ENCODE data around the gene PLA2G2D.

PLA2G2D gene

GRCh38 chr1:20093303-20093702, 26.0 kb downstream of the PLA2G2D start:
- no peaks in the 10 kb centered on the region for H3K9me2 ChIP-seq (replicated peaks; ENCODE audit: insufficient read depth, low read length)
- H3F3A ChIP-seq (ENCODE audit: insufficient read depth), result no peaks in the 10 kb centered on the region
- H4K20me1 ChIP-seq (ENCODE audit: low read depth, low read length), result no peaks in the 10 kb centered on the region
- H3K36me3 ChIP-seq (ENCODE audit: low read length), result no peaks in the 10 kb centered on the region
- H3K9me3 ChIP-seq (ENCODE audit: insufficient read depth, low read length), result no peaks in the 10 kb centered on the region
- no peaks in the 10 kb centered on the region for H3K27me3 ChIP-seq (ENCODE audit: low read length)
- no peak overlapping the region for H3K4me3 ChIP-seq (ENCODE audit: insufficient read depth, low read length, poor library complexity, severe bottlenecking)
- H2AFZ ChIP-seq (ENCODE audit: low read depth, low read length, severe bottlenecking), result no peak overlapping the region
- no peak overlapping the region for H3K27ac ChIP-seq (ENCODE audit: low read depth, low read length)
- no peak overlapping the region for H3K9ac ChIP-seq (ENCODE audit: low read length)
- no peak overlapping the region for H3K4me2 ChIP-seq (ENCODE audit: low read depth, low read length, poor library complexity, severe bottlenecking)
- TF ChIP-seq, protein P1, sequence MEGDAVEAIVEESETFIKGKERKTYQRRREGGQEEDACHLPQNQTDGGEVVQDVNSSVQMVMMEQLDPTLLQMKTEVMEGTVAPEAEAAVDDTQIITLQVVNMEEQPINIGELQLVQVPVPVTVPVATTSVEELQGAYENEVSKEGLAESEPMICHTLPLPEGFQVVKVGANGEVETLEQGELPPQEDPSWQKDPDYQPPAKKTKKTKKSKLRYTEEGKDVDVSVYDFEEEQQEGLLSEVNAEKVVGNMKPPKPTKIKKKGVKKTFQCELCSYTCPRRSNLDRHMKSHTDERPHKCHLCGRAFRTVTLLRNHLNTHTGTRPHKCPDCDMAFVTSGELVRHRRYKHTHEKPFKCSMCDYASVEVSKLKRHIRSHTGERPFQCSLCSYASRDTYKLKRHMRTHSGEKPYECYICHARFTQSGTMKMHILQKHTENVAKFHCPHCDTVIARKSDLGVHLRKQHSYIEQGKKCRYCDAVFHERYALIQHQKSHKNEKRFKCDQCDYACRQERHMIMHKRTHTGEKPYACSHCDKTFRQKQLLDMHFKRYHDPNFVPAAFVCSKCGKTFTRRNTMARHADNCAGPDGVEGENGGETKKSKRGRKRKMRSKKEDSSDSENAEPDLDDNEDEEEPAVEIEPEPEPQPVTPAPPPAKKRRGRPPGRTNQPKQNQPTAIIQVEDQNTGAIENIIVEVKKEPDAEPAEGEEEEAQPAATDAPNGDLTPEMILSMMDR (IDR thresholded peaks at IDR 0.05; ENCODE audit: insufficient read depth, low read length, poor library complexity, severe bottlenecking), result no peak
- TF ChIP-seq EZH2phosphoT487 (conservative IDR thresholded peaks at IDR 0.05; ENCODE audit: low read length), result no peak
- no peaks in the 10 kb centered on the region for H3K79me2 ChIP-seq (ENCODE audit: insufficient read depth, low read length)

- no peak overlapping the region for H3K4me2 ChIP-seq (ENCODE audit: low read depth, low read length, poor library complexity, severe bottlenecking)
- no peaks in the 10 kb centered on the region for H3K27me3 ChIP-seq (ENCODE audit: low read length)
- no peak for TF ChIP-seq EZH2phosphoT487 (conservative IDR thresholded peaks at IDR 0.05; ENCODE audit: low read length)
- TF ChIP-seq, protein P1 (IDR thresholded peaks at IDR 0.05; ENCODE audit: insufficient read depth, low read length, poor library complexity, severe bottlenecking), result no peak
- no peaks in the 10 kb centered on the region for H3K79me2 ChIP-seq (ENCODE audit: insufficient read depth, low read length)
- no peak overlapping the region for H3K9ac ChIP-seq (ENCODE audit: low read length)
- no peaks in the 10 kb centered on the region for H4K20me1 ChIP-seq (ENCODE audit: low read depth, low read length)
- no peak overlapping the region for H2AFZ ChIP-seq (ENCODE audit: low read depth, low read length, severe bottlenecking)
- H3K4me3 ChIP-seq (ENCODE audit: insufficient read depth, low read length, poor library complexity, severe bottlenecking), result no peak overlapping the region
- H3K27ac ChIP-seq (ENCODE audit: low read depth, low read length), result no peak overlapping the region
- H3K9me3 ChIP-seq (ENCODE audit: insufficient read depth, low read length), result no peaks in the 10 kb centered on the region
- H3F3A ChIP-seq (ENCODE audit: insufficient read depth), result no peaks in the 10 kb centered on the region
- no peaks in the 10 kb centered on the region for H3K36me3 ChIP-seq (ENCODE audit: low read length)
- H3K9me2 ChIP-seq (replicated peaks; ENCODE audit: insufficient read depth, low read length), result no peaks in the 10 kb centered on the region
Observed at GRCh38 chr1:20090641-20091040, 28.7 kb downstream of the PLA2G2D start.

- no peaks in the 10 kb centered on the region for H3K79me2 ChIP-seq (ENCODE audit: insufficient read depth, low read length)
- H3K9me2 ChIP-seq (replicated peaks; ENCODE audit: insufficient read depth, low read length), result no peaks in the 10 kb centered on the region
- no peaks in the 10 kb centered on the region for H3K27me3 ChIP-seq (ENCODE audit: low read length)
- no peak overlapping the region for H3K4me2 ChIP-seq (ENCODE audit: low read depth, low read length, poor library complexity, severe bottlenecking)
- H3F3A ChIP-seq (ENCODE audit: insufficient read depth), result no peaks in the 10 kb centered on the region
- no peak overlapping the region for H3K27ac ChIP-seq (ENCODE audit: low read depth, low read length)
- H4K20me1 ChIP-seq (ENCODE audit: low read depth, low read length), result no peaks in the 10 kb centered on the region
- H2AFZ ChIP-seq (ENCODE audit: low read depth, low read length, severe bottlenecking), result no peak overlapping the region
- no peaks in the 10 kb centered on the region for H3K36me3 ChIP-seq (ENCODE audit: low read length)
- no peak overlapping the region for H3K4me3 ChIP-seq (ENCODE audit: insufficient read depth, low read length, poor library complexity, severe bottlenecking)
- TF ChIP-seq, protein P1 (IDR thresholded peaks at IDR 0.05; ENCODE audit: insufficient read depth, low read length, poor library complexity, severe bottlenecking), result no peak
- no peak overlapping the region for H3K9ac ChIP-seq (ENCODE audit: low read length)
- no peaks in the 10 kb centered on the region for H3K9me3 ChIP-seq (ENCODE audit: insufficient read depth, low read length)
Observed at GRCh38 chr1:20090119-20090518, 29.2 kb downstream of the PLA2G2D start.

All from SU-DHL-6 (cell line).